Endothelial cell (in vitro differentiated cells): Measurements from ENCODE around the gene MYO3B. TPM values are rescaled to one million over a fixed set of nuclear protein-coding genes. Genes with fewer than 3 reads are reported as not detected.

ENCODE experiments used
- DNase-seq: peaks from one replicate; pipeline ENCODE4 v3.0.0; 2021; ENCODE audit warnings: low spot score
- H3K27ac Mint-ChIP-seq: one replicate; pipeline ENCODE4 v1.8.0; 2021; ENCODE audit warnings: mixed read lengths, inconsistent platforms; ENCODE audit not compliant: unreplicated experiment
- H3K27me3 Mint-ChIP-seq: one replicate; pipeline ENCODE4 v1.8.0; 2021; ENCODE audit warnings: mild to moderate bottlenecking, moderate library complexity, mixed read lengths, inconsistent platforms; ENCODE audit not compliant: unreplicated experiment
- H3K36me3 Mint-ChIP-seq: one replicate; pipeline ENCODE4 v1.8.0; 2021; ENCODE audit warnings: mild to moderate bottlenecking, low read depth, mixed read lengths, inconsistent platforms; ENCODE audit not compliant: unreplicated experiment
- H3K4me1 Mint-ChIP-seq: one replicate; pipeline ENCODE4 v1.8.0; 2021; ENCODE audit warnings: mild to moderate bottlenecking, mixed read lengths, inconsistent platforms; ENCODE audit not compliant: unreplicated experiment
- H3K4me3 Mint-ChIP-seq: one replicate; pipeline ENCODE4 v1.8.0; 2021; ENCODE audit warnings: mild to moderate bottlenecking, mixed read lengths, inconsistent platforms; ENCODE audit not compliant: unreplicated experiment
- H3K9me3 Mint-ChIP-seq: one replicate; pipeline ENCODE4 v1.8.0; 2021; ENCODE audit warnings: mixed read lengths, inconsistent platforms; ENCODE audit not compliant: unreplicated experiment
- total RNA-seq: library from RNA; stranded (reverse); fragmentation: NEBNext Ultra II Directional; extraction: Animal tissue kit (Norgen Biotek cat#: 25700); gene quantifications from one replicate; pipeline ENCODE4 v1.2.1, GENCODE V29; 2021; ENCODE audit not compliant: unreplicated experiment
- TF ChIP-seq, protein P1 (sequence below): fragments of 200-600 bp; sonication (generic); IDR thresholded peaks from one replicate; pipeline ENCODE4 v1.5.0; 2021; ENCODE audit warnings: antibody characterized with exemption; ENCODE audit not compliant: unreplicated experiment

Gene MYO3B
- total RNA-seq, 1 donor from 2014 or later, result 1.3 TPM

DNA sequence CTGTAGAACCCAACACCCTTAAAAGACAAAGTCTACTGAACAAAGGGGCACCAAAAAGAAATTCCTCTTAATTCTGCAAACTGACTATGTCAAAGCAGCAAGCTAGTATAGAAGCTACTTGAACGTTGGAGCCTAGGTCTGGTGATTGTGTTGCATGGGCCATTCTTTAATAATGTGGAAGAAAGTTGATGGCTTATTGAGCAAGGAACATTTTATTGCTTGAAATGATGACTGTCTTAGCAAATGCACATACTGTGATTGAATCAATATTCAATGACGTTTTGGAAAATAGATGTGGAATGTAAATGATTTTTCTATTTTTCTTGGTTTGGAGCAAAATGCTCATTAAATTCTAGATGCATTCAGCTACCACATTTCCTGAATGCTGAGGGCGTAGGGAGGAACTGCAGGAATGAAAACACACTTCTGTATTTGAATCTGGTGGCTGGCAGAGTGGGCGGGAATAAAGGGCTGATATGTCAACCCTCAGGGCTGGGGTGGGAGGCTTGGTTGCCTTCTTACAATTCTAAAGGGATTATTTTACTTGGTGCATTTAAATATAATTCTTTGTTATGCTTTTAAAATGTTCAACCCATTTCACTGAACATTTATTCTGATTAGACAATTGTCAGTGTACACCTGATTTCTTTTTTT is 26.5 kb downstream of the MYO3B start:
- Mint-ChIP-seq H3K9me3 (no peaks in the 10 kb centered on the region), H3K27ac (no peak overlapping the region), H3K4me3 (no peak overlapping the region), H3K4me1 (no peaks in the 10 kb centered on the region), H3K36me3 (no peaks in the 10 kb centered on the region), H3K27me3 (no peaks in the 10 kb centered on the region)
- no peak for DNase-seq
- TF ChIP-seq, protein P1, sequence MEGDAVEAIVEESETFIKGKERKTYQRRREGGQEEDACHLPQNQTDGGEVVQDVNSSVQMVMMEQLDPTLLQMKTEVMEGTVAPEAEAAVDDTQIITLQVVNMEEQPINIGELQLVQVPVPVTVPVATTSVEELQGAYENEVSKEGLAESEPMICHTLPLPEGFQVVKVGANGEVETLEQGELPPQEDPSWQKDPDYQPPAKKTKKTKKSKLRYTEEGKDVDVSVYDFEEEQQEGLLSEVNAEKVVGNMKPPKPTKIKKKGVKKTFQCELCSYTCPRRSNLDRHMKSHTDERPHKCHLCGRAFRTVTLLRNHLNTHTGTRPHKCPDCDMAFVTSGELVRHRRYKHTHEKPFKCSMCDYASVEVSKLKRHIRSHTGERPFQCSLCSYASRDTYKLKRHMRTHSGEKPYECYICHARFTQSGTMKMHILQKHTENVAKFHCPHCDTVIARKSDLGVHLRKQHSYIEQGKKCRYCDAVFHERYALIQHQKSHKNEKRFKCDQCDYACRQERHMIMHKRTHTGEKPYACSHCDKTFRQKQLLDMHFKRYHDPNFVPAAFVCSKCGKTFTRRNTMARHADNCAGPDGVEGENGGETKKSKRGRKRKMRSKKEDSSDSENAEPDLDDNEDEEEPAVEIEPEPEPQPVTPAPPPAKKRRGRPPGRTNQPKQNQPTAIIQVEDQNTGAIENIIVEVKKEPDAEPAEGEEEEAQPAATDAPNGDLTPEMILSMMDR, result no peak

DNA sequence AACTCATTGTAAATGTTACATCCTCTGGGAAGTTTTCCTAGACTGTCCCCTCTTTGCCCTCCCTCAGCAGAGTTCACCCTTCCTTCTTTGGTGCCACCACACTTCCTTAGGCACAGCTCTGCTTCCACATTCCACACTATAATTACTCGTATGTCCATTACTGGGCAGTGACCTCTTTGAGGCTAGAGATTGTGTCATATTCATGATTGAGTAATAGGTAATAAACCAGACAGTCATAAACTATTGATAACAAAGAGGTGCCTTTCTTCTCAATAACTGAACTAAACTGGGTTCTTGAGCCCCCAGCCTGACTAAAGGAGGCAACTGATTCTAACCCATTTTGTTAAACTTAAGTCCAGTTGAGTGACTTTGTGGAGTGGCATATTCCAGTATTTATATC is 28.3 kb downstream of the MYO3B start:
- Mint-ChIP-seq H3K27ac (no peak overlapping the region), H3K9me3 (no peaks in the 10 kb centered on the region)

DNA sequence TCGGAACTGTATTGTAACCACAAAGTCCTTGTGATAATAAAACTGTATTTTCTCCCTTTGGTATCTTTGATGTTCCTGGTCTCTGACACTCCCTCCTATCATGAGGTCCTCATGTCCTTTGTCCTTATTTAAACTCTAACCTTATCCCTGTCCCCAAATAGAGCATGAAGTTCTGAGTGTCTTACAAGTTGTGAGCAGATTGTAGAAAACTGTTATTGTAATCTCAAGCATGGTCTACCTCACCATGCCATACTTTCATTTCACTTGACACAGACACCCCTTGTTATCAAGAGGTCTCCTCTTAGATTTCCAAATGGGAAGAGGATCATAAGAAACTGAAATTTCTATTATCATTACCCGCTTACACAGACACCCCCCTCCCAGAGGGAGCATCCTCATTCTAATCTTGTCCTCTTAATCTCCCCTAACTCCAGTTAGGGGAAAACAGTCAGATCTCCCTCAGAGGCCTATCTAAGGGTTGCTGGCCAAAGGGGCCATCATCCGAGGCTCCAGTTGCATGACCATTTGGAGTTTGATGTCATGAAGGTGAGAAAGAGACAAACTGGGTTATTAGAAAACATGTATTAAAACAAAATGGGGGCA is 29.0 kb downstream of the MYO3B start:
- no peak for DNase-seq
- Mint-ChIP-seq H3K9me3 (no peaks in the 10 kb centered on the region), H3K4me1 (no peaks in the 10 kb centered on the region), H3K36me3 (no peaks in the 10 kb centered on the region), H3K27ac (no peak overlapping the region), H3K27me3 (no peaks in the 10 kb centered on the region), H3K4me3 (no peak overlapping the region)
- TF ChIP-seq, protein P1, result no peak

More for the DNA sequence above, 28.3 kb downstream of the MYO3B start:
- Mint-ChIP-seq H3K4me3 (no peak overlapping the region), H3K36me3 (no peaks in the 10 kb centered on the region), H3K27me3 (no peaks in the 10 kb centered on the region), H3K4me1 (no peaks in the 10 kb centered on the region)
- no peak for DNase-seq
- TF ChIP-seq, protein P1, result no peak

DNA sequence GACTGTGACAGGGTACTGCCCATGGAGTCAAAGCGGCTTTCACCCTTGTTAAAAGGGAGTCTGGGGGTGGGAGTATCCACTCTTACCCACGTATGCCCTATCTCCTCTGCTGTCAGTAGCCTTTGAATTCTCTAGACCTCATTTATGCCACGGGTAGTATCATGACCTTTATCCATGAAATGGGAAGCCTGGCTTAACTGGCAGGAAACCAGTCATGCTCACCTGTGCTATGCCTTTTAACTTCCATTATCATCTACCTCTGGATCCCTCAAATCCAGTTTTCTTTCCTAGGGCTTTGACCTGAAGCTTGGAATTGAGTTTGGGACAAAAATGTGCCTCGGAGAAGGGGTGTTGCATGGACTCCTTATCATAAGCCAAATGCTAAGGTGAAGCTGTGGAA is 30.0 kb downstream of the MYO3B start:
- no peak for DNase-seq
- TF ChIP-seq, protein P1, result no peak
- Mint-ChIP-seq H3K4me1 (peaks cover 6% of the 10 kb centered on the region), H3K27ac (no peak overlapping the region), H3K4me3 (no peak overlapping the region), H3K27me3 (no peaks in the 10 kb centered on the region), H3K36me3 (no peaks in the 10 kb centered on the region), H3K9me3 (no peaks in the 10 kb centered on the region)

DNA sequence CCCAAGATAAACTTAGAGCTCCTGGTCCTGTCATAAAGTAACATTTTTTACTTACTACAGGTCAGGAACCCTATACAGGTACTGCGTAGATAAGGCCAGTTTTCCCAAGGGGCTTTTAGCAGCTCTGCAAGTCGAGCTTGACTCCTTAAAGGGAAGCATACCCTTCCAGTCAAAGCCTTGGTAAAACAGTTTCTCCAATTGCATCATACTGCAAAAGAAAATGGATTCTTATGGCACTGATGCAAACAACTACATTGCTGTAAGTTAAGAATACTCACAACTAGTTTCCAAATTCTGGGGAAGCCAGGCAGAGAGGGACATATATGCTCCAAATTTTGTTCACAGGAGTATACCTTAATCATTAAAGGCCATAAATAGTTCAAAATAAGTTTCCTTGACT is 31.0 kb downstream of the MYO3B start:
- H3K27me3 Mint-ChIP-seq, result peaks cover 2% of the 10 kb centered on the region
- TF ChIP-seq, protein P1, result no peak
- no peaks in the 10 kb centered on the region for H3K36me3 Mint-ChIP-seq
- H3K4me3 Mint-ChIP-seq, result no peak overlapping the region
- no peak overlapping the region for H3K27ac Mint-ChIP-seq
- no peak for DNase-seq
- H3K9me3 Mint-ChIP-seq, result no peaks in the 10 kb centered on the region
- peaks cover 11% of the 10 kb centered on the region for H3K4me1 Mint-ChIP-seq
